ENCODE measurements around the gene CROCC2.

DNA sequence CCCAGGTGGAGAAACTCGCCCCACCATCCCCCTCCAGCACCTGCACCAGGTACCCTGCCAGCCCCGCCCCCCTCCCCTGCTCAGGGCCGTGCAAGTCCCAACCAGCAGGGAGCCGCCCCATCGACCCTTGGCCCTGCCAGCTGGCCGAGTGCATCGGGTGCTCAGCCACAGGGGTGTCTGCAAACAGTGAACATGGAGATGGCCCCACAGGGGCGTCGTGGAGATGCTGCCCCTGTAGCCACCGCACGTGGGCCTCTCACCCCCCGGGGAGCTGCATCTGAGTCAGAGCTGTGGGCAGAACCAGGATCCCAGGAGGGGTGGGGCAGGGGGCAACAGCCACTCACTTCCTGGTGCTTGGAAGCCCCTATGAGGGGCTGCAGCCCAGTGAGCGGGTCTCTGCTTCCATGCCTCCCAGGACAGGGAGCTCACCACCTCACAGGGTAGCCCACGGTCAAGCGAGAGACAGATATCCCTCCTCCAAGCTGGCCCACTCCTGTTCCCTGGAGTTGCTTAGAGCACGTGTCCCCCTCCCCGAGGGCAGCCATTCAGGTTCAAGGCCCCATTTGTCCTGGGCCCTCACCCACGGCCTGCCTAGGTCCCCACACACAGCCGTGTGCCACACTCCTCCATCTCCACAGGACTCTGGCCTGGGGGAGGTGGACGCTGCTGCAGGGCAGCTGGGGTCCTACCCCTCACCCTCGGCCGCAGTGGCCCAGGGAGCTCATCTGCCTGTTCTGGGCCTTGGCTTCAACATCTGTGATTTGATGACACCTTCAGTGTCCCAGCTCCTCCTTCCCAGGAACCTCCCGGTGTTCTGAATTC is 9.1 kb upstream of the CROCC2 start:
- TF ChIP-seq, protein P1, sequence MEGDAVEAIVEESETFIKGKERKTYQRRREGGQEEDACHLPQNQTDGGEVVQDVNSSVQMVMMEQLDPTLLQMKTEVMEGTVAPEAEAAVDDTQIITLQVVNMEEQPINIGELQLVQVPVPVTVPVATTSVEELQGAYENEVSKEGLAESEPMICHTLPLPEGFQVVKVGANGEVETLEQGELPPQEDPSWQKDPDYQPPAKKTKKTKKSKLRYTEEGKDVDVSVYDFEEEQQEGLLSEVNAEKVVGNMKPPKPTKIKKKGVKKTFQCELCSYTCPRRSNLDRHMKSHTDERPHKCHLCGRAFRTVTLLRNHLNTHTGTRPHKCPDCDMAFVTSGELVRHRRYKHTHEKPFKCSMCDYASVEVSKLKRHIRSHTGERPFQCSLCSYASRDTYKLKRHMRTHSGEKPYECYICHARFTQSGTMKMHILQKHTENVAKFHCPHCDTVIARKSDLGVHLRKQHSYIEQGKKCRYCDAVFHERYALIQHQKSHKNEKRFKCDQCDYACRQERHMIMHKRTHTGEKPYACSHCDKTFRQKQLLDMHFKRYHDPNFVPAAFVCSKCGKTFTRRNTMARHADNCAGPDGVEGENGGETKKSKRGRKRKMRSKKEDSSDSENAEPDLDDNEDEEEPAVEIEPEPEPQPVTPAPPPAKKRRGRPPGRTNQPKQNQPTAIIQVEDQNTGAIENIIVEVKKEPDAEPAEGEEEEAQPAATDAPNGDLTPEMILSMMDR (IDR thresholded peaks at IDR 0.05; ENCODE audit: borderline replicate concordance, extremely low read depth, low read length, poor library complexity, severe bottlenecking): no peak
- TF ChIP-seq EZH2 (IDR thresholded peaks at IDR 0.05; ENCODE audit: borderline replicate concordance, low read depth, low read length, severe bottlenecking): no peak

Data from DND-41 (cell line).